Kidney (tissue), 14 donors: Measurements from ENCODE around the gene SIMC1. TPM values are rescaled to one million over a fixed set of nuclear protein-coding genes. Genes with fewer than 3 reads are reported as not detected.
A peak's percentile ranks its signal among the peaks of the same experiment; 100 is the strongest.

ENCODE experiments used
- DNase-seq, 5 donors: peaks; one replicate each; pipeline ENCODE4 v3.0.0-alpha.2; 2013 to 2020
- FAIRE-seq: peaks from 2 replicates; lab custom pipeline; 2012; peaks lifted over from hg19 to GRCh38; lab: Jason Lieb, UNC
- H3K27ac ChIP-seq, 2 donors: one replicate each; pipeline ENCODE4 v1.7.0; 2013; ENCODE audit warnings: low read depth in 2 of 2, low read length in 2 of 2, inconsistent platforms in 1 of 2
- H3K27me3 ChIP-seq: one replicate; pipeline ENCODE4 v1.7.1; 2013; ENCODE audit warnings: low read length, inconsistent platforms; ENCODE audit not compliant: control insufficient read depth, insufficient read depth
- H3K36me3 ChIP-seq, 3 donors: one replicate each; pipeline versions ENCODE4 v1.7.0 to v1.7.1; 2013; ENCODE audit warnings: low read length in 3 of 3, control low read depth in 1 of 3, inconsistent platforms in 1 of 3; ENCODE audit not compliant: insufficient read depth in 3 of 3, control insufficient read depth in 2 of 3
- H3K4me1 ChIP-seq, 3 donors: one replicate each; pipeline versions ENCODE4 v1.7.0 to v1.7.1; 2013; ENCODE audit warnings: low read length in 3 of 3, inconsistent platforms in 1 of 3, low read depth in 1 of 3; ENCODE audit not compliant: control insufficient read depth in 2 of 3, insufficient read depth in 2 of 3
- H3K4me3 ChIP-seq, 3 donors: one replicate each; pipeline versions ENCODE4 v1.7.0 to v1.8.1; 2013; ENCODE audit warnings: low read length in 3 of 3, control low read depth in 1 of 3, inconsistent platforms in 1 of 3
- H3K9ac ChIP-seq, 3 donors: one replicate each; pipeline versions ENCODE4 v1.7.0 to v1.7.1; 2013; ENCODE audit warnings: low read length in 3 of 3, control low read depth in 1 of 3, inconsistent platforms in 1 of 3
- H3K9me3 ChIP-seq, 3 donors: one replicate each; pipeline versions ENCODE4 v1.7.0 to v1.7.1; 2013; ENCODE audit warnings: low read length in 3 of 3, control low read depth in 1 of 3, inconsistent platforms in 1 of 3; ENCODE audit not compliant: control insufficient read depth in 2 of 3, insufficient read depth in 1 of 3
- intact Hi-C: fragments of 100-400 bp; cut with DNase I; formaldehyde crosslinking; loops from one replicate; pipeline ENCODE4 v1.11.1; 2022
- polyA plus RNA-seq: library from polyadenylated mRNA; stranded (reverse); fragments of 350-450 nt; fragmentation: Illumina TruSeq; extraction: RNeasy Lipid Tissue Mini Kit (QIAGEN cat#74804); gene quantifications from one replicate; pipeline ENCODE4 v1.2.3, GENCODE V29; 2014; ENCODE audit warnings: low read depth, low replicate concordance; ENCODE audit not compliant: insufficient read depth
- total RNA-seq: library from RNA; stranded (reverse); fragmentation: NEBNext Ultra II Directional; extraction: Animal tissue kit (Norgen Biotek cat#: 25700); gene quantifications from one replicate; pipeline ENCODE4 v1.2.1, GENCODE V29; 2021
- TF ChIP-seq, protein P1 (sequence below): IDR thresholded peaks from 3 replicates; pipeline ENCODE4 v1.5.1; 2012; ENCODE audit warnings: mild to moderate bottlenecking, moderate library complexity, borderline replicate concordance; ENCODE audit not compliant: insufficient read depth; ENCODE audit errors: extremely low read depth
- donor health status: control.
- donor health status: control.
- donor health status: control.
- donor health status: control.
- donor health status: control.
- donor health status: DM: yes; HTN: yes; CAD: no.
- donor health status: Normal renal cell carcinoma (clear cell type).

Gene SIMC1
- total and polyA plus RNA-seq, 2 donors from 2014 or later: 4.1 to 10.0 TPM

DNA sequence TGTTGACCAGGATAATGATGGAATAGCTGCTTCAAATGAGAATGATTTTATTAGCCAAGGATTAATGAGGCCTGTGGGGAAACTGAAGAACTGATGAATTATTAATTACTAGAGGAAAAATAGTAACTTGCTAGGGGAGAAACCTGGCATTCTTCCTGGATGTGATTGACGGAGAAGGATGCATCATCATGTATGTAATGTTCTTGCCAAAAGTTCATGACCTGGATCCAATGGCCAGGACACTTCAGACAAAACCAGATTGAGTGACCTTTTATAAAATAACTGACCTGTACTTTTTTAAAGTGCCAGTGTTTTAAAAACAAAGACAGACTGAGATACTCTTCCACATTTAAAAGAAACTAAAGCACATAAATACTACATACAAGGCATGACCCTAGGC, 99.7 kb downstream of the SIMC1 start:
- Histone ChIP-seq H3K9me3 (no peaks in the 10 kb centered on the region), H3K27ac (peak overlapping the region; percentile 71 to 86), H3K27me3 (no peaks in the 10 kb centered on the region), H3K9ac (no peak overlapping the region), H3K4me3 (no peak overlapping the region), H3K4me1 (peaks cover 0 to 22% (median 13%) of the 10 kb centered on the region in 3 donors), H3K36me3 (peaks cover 0 to 2% (median 0%) of the 10 kb centered on the region in 3 donors)
- intact Hi-C loops: no loop called here
- TF ChIP-seq, protein P1, sequence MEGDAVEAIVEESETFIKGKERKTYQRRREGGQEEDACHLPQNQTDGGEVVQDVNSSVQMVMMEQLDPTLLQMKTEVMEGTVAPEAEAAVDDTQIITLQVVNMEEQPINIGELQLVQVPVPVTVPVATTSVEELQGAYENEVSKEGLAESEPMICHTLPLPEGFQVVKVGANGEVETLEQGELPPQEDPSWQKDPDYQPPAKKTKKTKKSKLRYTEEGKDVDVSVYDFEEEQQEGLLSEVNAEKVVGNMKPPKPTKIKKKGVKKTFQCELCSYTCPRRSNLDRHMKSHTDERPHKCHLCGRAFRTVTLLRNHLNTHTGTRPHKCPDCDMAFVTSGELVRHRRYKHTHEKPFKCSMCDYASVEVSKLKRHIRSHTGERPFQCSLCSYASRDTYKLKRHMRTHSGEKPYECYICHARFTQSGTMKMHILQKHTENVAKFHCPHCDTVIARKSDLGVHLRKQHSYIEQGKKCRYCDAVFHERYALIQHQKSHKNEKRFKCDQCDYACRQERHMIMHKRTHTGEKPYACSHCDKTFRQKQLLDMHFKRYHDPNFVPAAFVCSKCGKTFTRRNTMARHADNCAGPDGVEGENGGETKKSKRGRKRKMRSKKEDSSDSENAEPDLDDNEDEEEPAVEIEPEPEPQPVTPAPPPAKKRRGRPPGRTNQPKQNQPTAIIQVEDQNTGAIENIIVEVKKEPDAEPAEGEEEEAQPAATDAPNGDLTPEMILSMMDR: no peak
- DNase-seq: no peak
- FAIRE-seq: no peak

DNA sequence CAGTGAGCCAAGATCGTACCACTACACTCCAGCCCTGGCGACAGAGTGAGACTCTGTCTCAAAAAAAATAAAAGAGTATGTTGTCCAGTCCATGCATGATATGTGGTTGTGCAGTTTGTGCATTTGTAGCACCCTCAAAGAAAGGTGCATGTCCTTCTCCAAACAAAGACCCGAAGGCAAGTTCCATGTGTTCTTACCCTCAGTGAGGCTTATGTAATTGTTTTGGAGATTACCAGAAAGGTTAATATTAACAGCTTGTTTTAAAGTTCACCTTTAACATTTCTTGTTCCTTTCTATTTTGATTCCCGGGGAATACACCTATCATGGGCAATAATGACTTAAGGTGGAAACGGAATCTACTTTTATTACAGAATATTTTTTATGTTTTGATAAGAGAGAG, 101.1 kb downstream of the SIMC1 start:
- peaks cover 0 to 22% (median 13%) of the 10 kb centered on the region in 3 donors for H3K4me1 ChIP-seq
- no peak overlapping the region for H3K4me3 ChIP-seq
- intact Hi-C loops: no loop called here
- peak; percentile 62 for FAIRE-seq
- peaks cover 0 to 2% (median 0%) of the 10 kb centered on the region in 3 donors for H3K36me3 ChIP-seq
- no peaks in the 10 kb centered on the region for H3K27me3 ChIP-seq
- peak overlapping the region; percentile 63 to 67 for H3K27ac ChIP-seq
- no peak for DNase-seq
- TF ChIP-seq, protein P1: no peak
- no peaks in the 10 kb centered on the region for H3K9me3 ChIP-seq
- H3K9ac ChIP-seq: no peak overlapping the region

DNA sequence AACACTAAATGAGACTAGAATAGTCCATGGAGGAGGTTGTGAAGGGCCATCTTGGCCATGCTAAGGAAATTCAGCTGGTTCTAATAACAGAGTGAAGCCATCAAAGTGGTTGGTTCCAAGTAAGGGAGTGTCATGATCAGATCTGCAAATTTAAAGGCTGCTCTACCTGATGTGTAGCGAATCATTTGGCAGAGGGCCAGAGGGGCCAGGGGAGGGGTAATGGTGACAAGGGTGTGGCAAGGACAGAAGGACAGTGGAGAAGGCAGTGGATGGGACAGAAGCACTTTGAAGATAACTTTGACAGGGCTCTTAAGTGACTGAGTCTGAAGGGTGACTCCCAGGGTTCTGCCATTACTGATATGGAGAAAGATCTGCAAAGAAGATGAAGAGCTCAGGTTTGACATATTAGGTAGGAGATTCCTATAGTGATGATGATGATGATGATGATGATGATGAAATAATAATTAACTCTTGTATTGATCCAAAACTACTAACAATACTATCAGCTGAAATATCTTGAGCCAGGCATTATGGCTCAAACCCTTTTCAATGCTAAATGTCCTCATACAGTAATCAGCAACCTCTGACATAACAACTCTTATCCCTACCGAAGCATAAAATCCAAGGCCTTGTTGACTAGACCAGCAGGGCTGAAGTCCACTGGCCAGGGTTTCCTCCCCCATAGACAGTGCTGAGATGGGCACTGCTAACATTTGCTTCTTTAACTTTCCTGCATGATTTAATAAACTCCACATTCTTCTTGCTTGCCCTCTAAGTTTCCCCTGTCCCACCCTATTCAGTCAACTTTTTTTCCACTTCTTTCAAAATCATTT, 103.3 kb downstream of the SIMC1 start:
- FAIRE-seq: no peak
- H3K27me3 ChIP-seq: no peaks in the 10 kb centered on the region
- H3K27ac ChIP-seq: peak overlapping the region; percentile 50 to 73
- TF ChIP-seq, protein P1: no peak
- no peaks in the 10 kb centered on the region for H3K9me3 ChIP-seq
- H3K36me3 ChIP-seq: peaks cover 0 to 8% (median 8%) of the 10 kb centered on the region in 3 donors
- H3K4me1 ChIP-seq: peaks cover 0 to 20% (median 13%) of the 10 kb centered on the region in 3 donors
- DNase-seq: peak in 1 of 5 donors; percentile 29
- H3K9ac ChIP-seq: no peak overlapping the region
- no peak overlapping the region for H3K4me3 ChIP-seq
- intact Hi-C loops: no loop called here
